Trophoblast cell (in vitro differentiated cells and primary cell): ENCODE results near the gene BICC1.

Source experiments
- DNase-seq, 2 donors: peaks; one replicate each; pipeline ENCODE4 v3.0.0-alpha.2; 2016
- H2AFZ ChIP-seq: 2 replicates; pipeline ENCODE4 v1.6.1; 2013; ENCODE audit warnings: low read length, moderate library complexity, mild to moderate bottlenecking; ENCODE audit not compliant: insufficient read depth, poor library complexity
- H2AK5ac ChIP-seq: 2 replicates; pipeline ENCODE4 v1.6.1; 2013; ENCODE audit warnings: mild to moderate bottlenecking, low read length
- H2BK120ac ChIP-seq: 2 replicates; pipeline ENCODE4 v1.6.1; 2013; ENCODE audit warnings: low read length, mild to moderate bottlenecking, moderate library complexity; ENCODE audit not compliant: insufficient read depth, poor library complexity
- H2BK12ac ChIP-seq: 2 replicates; pipeline ENCODE4 v1.6.1; 2013; ENCODE audit warnings: mild to moderate bottlenecking, low read length, moderate library complexity
- H2BK5ac ChIP-seq: 2 replicates; pipeline ENCODE4 v1.6.1; 2013; ENCODE audit warnings: low read length, low read depth, moderate library complexity, mild to moderate bottlenecking; ENCODE audit not compliant: poor library complexity
- H3K14ac ChIP-seq: 2 replicates; pipeline ENCODE4 v1.6.1; 2013; ENCODE audit warnings: mild to moderate bottlenecking, low read length
- H3K18ac ChIP-seq: 2 replicates; pipeline ENCODE4 v1.6.1; 2013; ENCODE audit warnings: mild to moderate bottlenecking, low read length
- H3K23ac ChIP-seq: 2 replicates; pipeline ENCODE4 v1.6.1; 2013; ENCODE audit warnings: low read length
- H3K27ac ChIP-seq: 2 replicates; pipeline ENCODE4 v1.5.1; 2013; ENCODE audit warnings: low read depth, mild to moderate bottlenecking, inconsistent platforms, low read length, moderate library complexity
- H3K27me3 ChIP-seq: 2 replicates; pipeline ENCODE4 v1.6.1; 2013; ENCODE audit warnings: inconsistent platforms, mild to moderate bottlenecking, low read length, moderate library complexity; ENCODE audit not compliant: insufficient read depth
- H3K36me3 ChIP-seq, 2 experiments: 1 replicate in 1 of 2; 2 replicates in 1 of 2; pipeline ENCODE4 v1.6.1; 2013; ENCODE audit warnings: low read length in 2 of 2, mild to moderate bottlenecking in 2 of 2, moderate library complexity in 1 of 2; ENCODE audit not compliant: insufficient read depth in 2 of 2, control insufficient read depth in 1 of 2
- H3K4ac ChIP-seq: 2 replicates; pipeline ENCODE4 v1.6.1; 2013; ENCODE audit warnings: low read depth, mild to moderate bottlenecking, low read length, moderate library complexity
- H3K4me1 ChIP-seq, 2 experiments: 1 replicate in 1 of 2; 2 replicates in 1 of 2; pipeline ENCODE4 v1.6.1; 2013; ENCODE audit warnings: low read length in 2 of 2, mild to moderate bottlenecking in 2 of 2, moderate library complexity in 1 of 2; ENCODE audit not compliant: insufficient read depth in 2 of 2, control insufficient read depth in 1 of 2
- H3K4me2 ChIP-seq: 2 replicates; pipeline ENCODE4 v1.6.1; 2013; ENCODE audit warnings: inconsistent platforms, mild to moderate bottlenecking, low read length, moderate library complexity
- H3K4me3 ChIP-seq: 2 replicates; pipeline ENCODE4 v1.5.1; 2013; ENCODE audit warnings: mild to moderate bottlenecking, low read depth, low read length, inconsistent platforms
- H3K79me1 ChIP-seq: one replicate; pipeline ENCODE4 v1.6.1; 2013; ENCODE audit warnings: low read length
- H3K79me2 ChIP-seq: 2 replicates; pipeline ENCODE4 v1.6.1; 2013; ENCODE audit warnings: low read length, mild to moderate bottlenecking; ENCODE audit not compliant: control insufficient read depth, insufficient read depth, poor library complexity
- H3K9ac ChIP-seq: 2 replicates; pipeline ENCODE4 v1.6.1; 2013; ENCODE audit warnings: mild to moderate bottlenecking, low read length
- H3K9me3 ChIP-seq: 2 replicates; pipeline ENCODE4 v1.6.1; 2013; ENCODE audit warnings: low read depth, mild to moderate bottlenecking, control low read depth, inconsistent platforms, low read length; ENCODE audit not compliant: insufficient read depth
- H4K12ac ChIP-seq: 2 replicates; pipeline ENCODE4 v1.6.1; 2013; ENCODE audit warnings: low read depth, mild to moderate bottlenecking, low read length, moderate library complexity
- H4K8ac ChIP-seq: 2 replicates; pipeline ENCODE4 v1.6.1; 2013; ENCODE audit warnings: low read depth, mild to moderate bottlenecking, low read length, moderate library complexity
- H4K91ac ChIP-seq: one replicate; pipeline ENCODE4 v1.6.1; 2013; ENCODE audit warnings: low read depth, mild to moderate bottlenecking, low read length, moderate library complexity
- WGBS: extraction: QIAGEN DNeasy Blood & Tissue Kit; methylation state at CpG from one replicate; pipeline ENCODE4 v1.1.7; 2013; ENCODE audit warnings: missing lambda C conversion rate; ENCODE audit not compliant: insufficient read length, insufficient coverage; ENCODE audit errors: extremely low coverage; 5-methylcytosine and 5-hydroxymethylcytosine counted together

The BICC1 gene

GRCh38 chr10:58704671-58705141 lies 192.0 kb downstream of the BICC1 start:
- Histone ChIP-seq H3K23ac (no peak overlapping the region), H4K12ac (no peak overlapping the region), H3K4me1 (no peaks in the 10 kb centered on the region), H3K79me2 (no peaks in the 10 kb centered on the region), H3K4me2 (no peak overlapping the region), H3K27me3 (no peaks in the 10 kb centered on the region), H3K79me1 (no peaks in the 10 kb centered on the region), H4K8ac (no peak overlapping the region), H3K4me3 (no peak overlapping the region), H4K91ac (no peak overlapping the region), H2AK5ac (no peak overlapping the region), H3K9ac (no peak overlapping the region), H2AFZ (no peak overlapping the region), H3K14ac (no peak overlapping the region), H3K18ac (no peak overlapping the region), H3K4ac (no peak overlapping the region), H3K36me3 (no peaks in the 10 kb centered on the region), H3K27ac (no peak overlapping the region), H2BK120ac (no peak overlapping the region), H3K9me3 (no peaks in the 10 kb centered on the region), H2BK5ac (no peak overlapping the region), H2BK12ac (no peak overlapping the region)
- no peak for DNase-seq
- WGBS: no CpG with 5 or more reads among the region's 5 CpGs

- Histone ChIP-seq H3K4ac (no peak overlapping the region), H3K9me3 (no peaks in the 10 kb centered on the region), H2AK5ac (no peak overlapping the region), H3K4me1 (no peaks in the 10 kb centered on the region), H3K4me3 (no peak overlapping the region), H3K27ac (no peak overlapping the region), H3K79me2 (no peaks in the 10 kb centered on the region), H3K36me3 (no peaks in the 10 kb centered on the region), H3K23ac (no peak overlapping the region), H3K9ac (no peak overlapping the region), H3K79me1 (no peaks in the 10 kb centered on the region), H3K27me3 (no peaks in the 10 kb centered on the region), H3K14ac (no peak overlapping the region), H4K12ac (no peak overlapping the region), H3K4me2 (no peak overlapping the region), H2BK5ac (no peak overlapping the region), H3K18ac (no peak overlapping the region), H4K8ac (no peak overlapping the region), H2BK120ac (no peak overlapping the region), H2AFZ (no peak overlapping the region), H2BK12ac (no peak overlapping the region), H4K91ac (no peak overlapping the region)
- no peak for DNase-seq
- WGBS: no CpG with 5 or more reads among the region's 1 CpG
These were observed 194.2 kb downstream of the BICC1 start for GRCh38 chr10:58706836-58707235.

DNA sequence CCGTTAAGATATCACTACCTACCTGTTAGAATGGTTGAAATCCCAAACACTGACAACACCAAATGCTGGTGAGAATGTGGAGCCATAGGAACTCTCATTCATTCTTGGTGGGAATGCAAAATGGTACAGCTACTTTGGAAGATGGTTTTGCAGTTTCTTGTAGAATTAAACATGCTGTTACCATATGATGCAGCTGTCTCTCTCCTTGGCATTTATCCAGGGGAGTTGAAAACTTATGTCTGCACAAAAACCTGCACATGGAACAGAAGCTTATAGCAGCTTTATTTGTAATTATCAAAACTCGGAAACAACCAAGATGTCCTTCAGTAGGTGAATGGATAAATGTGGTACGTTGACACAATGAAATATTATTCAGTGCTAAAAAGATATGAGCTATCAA lies 199.5 kb downstream of the BICC1 start:
- H4K91ac ChIP-seq: no peak overlapping the region
- no peak overlapping the region for H3K18ac ChIP-seq
- no peak overlapping the region for H3K4me2 ChIP-seq
- no peak overlapping the region for H4K12ac ChIP-seq
- H3K9ac ChIP-seq: no peak overlapping the region
- H3K36me3 ChIP-seq: no peaks in the 10 kb centered on the region
- no peak overlapping the region for H2BK12ac ChIP-seq
- no peak overlapping the region for H3K4ac ChIP-seq
- H2BK5ac ChIP-seq: no peak overlapping the region
- H2BK120ac ChIP-seq: no peak overlapping the region
- no peaks in the 10 kb centered on the region for H3K9me3 ChIP-seq
- WGBS: no CpG with 5 or more reads among the region's 3 CpGs
- no peak for DNase-seq
- H2AFZ ChIP-seq: no peak overlapping the region
- H3K14ac ChIP-seq: no peak overlapping the region
- H3K79me1 ChIP-seq: no peaks in the 10 kb centered on the region
- no peak overlapping the region for H3K4me3 ChIP-seq
- no peaks in the 10 kb centered on the region for H3K79me2 ChIP-seq
- H2AK5ac ChIP-seq: no peak overlapping the region
- H3K27me3 ChIP-seq: no peaks in the 10 kb centered on the region
- H3K23ac ChIP-seq: no peak overlapping the region
- no peak overlapping the region for H3K27ac ChIP-seq
- no peak overlapping the region for H4K8ac ChIP-seq
- H3K4me1 ChIP-seq: no peaks in the 10 kb centered on the region

- H3K79me2 ChIP-seq: no peaks in the 10 kb centered on the region
- no peaks in the 10 kb centered on the region for H3K36me3 ChIP-seq
- no peak overlapping the region for H4K91ac ChIP-seq
- no peak overlapping the region for H4K12ac ChIP-seq
- no peak overlapping the region for H3K4ac ChIP-seq
- no peak overlapping the region for H3K4me3 ChIP-seq
- no peaks in the 10 kb centered on the region for H3K4me1 ChIP-seq
- H3K23ac ChIP-seq: no peak overlapping the region
- H2BK120ac ChIP-seq: no peak overlapping the region
- no peak overlapping the region for H3K4me2 ChIP-seq
- no peak overlapping the region for H3K14ac ChIP-seq
- no peaks in the 10 kb centered on the region for H3K9me3 ChIP-seq
- no CpG with 5 or more reads among the region's 1 CpG for WGBS
- H2BK12ac ChIP-seq: no peak overlapping the region
- H3K18ac ChIP-seq: no peak overlapping the region
- no peak overlapping the region for H3K9ac ChIP-seq
- H2AK5ac ChIP-seq: no peak overlapping the region
- no peak overlapping the region for H4K8ac ChIP-seq
- H2BK5ac ChIP-seq: no peak overlapping the region
- no peak overlapping the region for H2AFZ ChIP-seq
- H3K27me3 ChIP-seq: no peaks in the 10 kb centered on the region
- DNase-seq: no peak
- H3K27ac ChIP-seq: no peak overlapping the region
- H3K79me1 ChIP-seq: no peaks in the 10 kb centered on the region
These were observed 200.3 kb downstream of the BICC1 start for GRCh38 chr10:58712982-58713381.
